Hepatocyte (in vitro differentiated cells): ENCODE results near the gene WDR59. TPM values are rescaled to one million over a fixed set of nuclear protein-coding genes. Genes with fewer than 3 reads are reported as not detected.

Experiments
- DNase-seq: peaks from one replicate; pipeline ENCODE4 v3.0.0-alpha.2; 2016; ENCODE audit warnings: low spot score
- H2AFZ ChIP-seq: fragments of 200-600 bp; sonication (generic); 2 replicates; pipeline ENCODE4 v1.6.0; 2016; ENCODE audit warnings: antibody characterized with exemption, mild to moderate bottlenecking
- H3K27ac ChIP-seq: fragments of 200-600 bp; sonication (generic); 2 replicates; pipeline ENCODE4 v1.5.1; 2016; ENCODE audit warnings: mild to moderate bottlenecking
- H3K27me3 ChIP-seq: fragments of 200-600 bp; sonication (generic); 2 replicates; pipeline ENCODE4 v1.6.1; 2016
- H3K36me3 ChIP-seq: fragments of 200-600 bp; sonication (generic); replicated peaks from 2 replicates; pipeline ENCODE4 v1.5.1; 2016; ENCODE audit warnings: low read depth; ENCODE audit not compliant: insufficient read depth
- H3K4me1 ChIP-seq: fragments of 200-600 bp; sonication (generic); 2 replicates; pipeline ENCODE4 v1.5.1; 2016; ENCODE audit warnings: mild to moderate bottlenecking, moderate library complexity; ENCODE audit not compliant: insufficient read depth
- H3K4me2 ChIP-seq: fragments of 200-600 bp; sonication (generic); 2 replicates; pipeline ENCODE4 v1.6.0; 2016
- H3K4me3 ChIP-seq: fragments of 200-600 bp; sonication (generic); 2 replicates; pipeline ENCODE4 v1.5.1; 2016; ENCODE audit warnings: mild to moderate bottlenecking
- H3K79me2 ChIP-seq: fragments of 200-600 bp; sonication (generic); 2 replicates; pipeline ENCODE4 v1.6.0; 2017; ENCODE audit warnings: mild to moderate bottlenecking
- H3K9me2 ChIP-seq: fragments of 200-600 bp; sonication (generic); replicated peaks from 2 replicates; pipeline ENCODE4 v1.6.0; 2017; ENCODE audit warnings: mild to moderate bottlenecking; ENCODE audit not compliant: insufficient read depth
- H3K9me3 ChIP-seq: fragments of 200-600 bp; sonication (generic); 2 replicates; pipeline ENCODE4 v1.5.1; 2016; ENCODE audit warnings: low read depth, mild to moderate bottlenecking
- H4K20me1 ChIP-seq: fragments of 200-600 bp; sonication (generic); 2 replicates; pipeline ENCODE4 v1.6.0; 2016; ENCODE audit warnings: mild to moderate bottlenecking; ENCODE audit not compliant: insufficient read depth, poor library complexity, severe bottlenecking
- CTCF ChIP-seq: fragments of 200-600 bp; sonication (generic); IDR thresholded peaks from 2 replicates; pipeline ENCODE4 v1.5.1; 2016; ENCODE audit warnings: antibody characterized with exemption, mild to moderate bottlenecking; ENCODE audit not compliant: poor library complexity
- EZH2 ChIP-seq: fragments of 200-600 bp; sonication (generic); IDR thresholded peaks from 2 replicates; pipeline ENCODE4 v1.6.1; 2016; ENCODE audit warnings: antibody characterized with exemption, mild to moderate bottlenecking, borderline replicate concordance
- EZH2phosphoT487 ChIP-seq: fragments of 200-600 bp; sonication (generic); IDR thresholded peaks from one replicate; pipeline ENCODE4 v1.6.1; 2018; ENCODE audit warnings: antibody characterized with exemption, mild to moderate bottlenecking, low read depth, moderate library complexity; ENCODE audit not compliant: unreplicated experiment, severe bottlenecking
- WGBS: methylation state at CpG from one replicate; pipeline ENCODE4 v1.1.6; 2016; ENCODE audit warnings: low lambda C conversion rate; ENCODE audit errors: missing lambda C conversion rate; 5-methylcytosine and 5-hydroxymethylcytosine counted together
- polyA plus RNA-seq: library from polyadenylated mRNA; unstranded; fragments of >200 nt; fragmentation: Nextera tagmentation; extraction: Ambion mirVana; gene quantifications from 2 replicates; pipeline ENCODE4 v1.2.1, GENCODE V29; 2016
- total RNA-seq: library from RNA; depleted of rRNA; stranded (reverse); fragments of >200 nt; gene quantifications from 2 replicates; pipeline ENCODE4 v1.2.3, GENCODE V29; 2014

WDR59 gene
- total and polyA plus RNA-seq, 2 experiments from 2014 or later: 32.8 to 35.7 TPM

- Histone ChIP-seq H3K9me2 (no peaks in the 10 kb centered on the region), H3K27me3 (no peaks in the 10 kb centered on the region), H2AFZ (no peak overlapping the region), H3K4me1 (peaks cover 5% of the 10 kb centered on the region), H3K27ac (no peak overlapping the region), H3K4me3 (no peak overlapping the region), H3K9me3 (peaks cover 14% of the 10 kb centered on the region), H4K20me1 (peaks cover 7% of the 10 kb centered on the region), H3K36me3 (no peaks in the 10 kb centered on the region), H3K4me2 (no peak overlapping the region), H3K79me2 (peaks cover 95% of the 10 kb centered on the region)
- no peak for DNase-seq
- TF ChIP-seq EZH2: no peak
- TF ChIP-seq CTCF: no peak
- no peak for TF ChIP-seq EZH2phosphoT487
- 100% methylated on average over 1 of the region's 1 CpG for WGBS
These were observed 36.5 kb upstream of the WDR59 start for GRCh38 chr16:75021410-75021809.

GRCh38 chr16:75019586-75019985 is 34.7 kb upstream of the WDR59 start:
- Histone ChIP-seq H2AFZ (no peak overlapping the region), H3K4me1 (peaks cover 3% of the 10 kb centered on the region), H3K9me2 (no peaks in the 10 kb centered on the region), H3K4me3 (no peak overlapping the region), H3K9me3 (peaks cover 14% of the 10 kb centered on the region), H3K27me3 (no peaks in the 10 kb centered on the region), H3K4me2 (no peak overlapping the region), H4K20me1 (peaks cover 4% of the 10 kb centered on the region), H3K27ac (no peak overlapping the region), H3K79me2 (peaks cover 100% of the 10 kb centered on the region), H3K36me3 (no peaks in the 10 kb centered on the region)
- DNase-seq: no peak
- over 99% methylated on average over 7 of the region's 7 CpGs for WGBS
- TF ChIP-seq EZH2phosphoT487 (no peak), CTCF (no peak)

- Histone ChIP-seq H3K9me3 (peaks cover 14% of the 10 kb centered on the region), H4K20me1 (peaks cover 7% of the 10 kb centered on the region), H3K4me1 (no peaks in the 10 kb centered on the region), H3K4me2 (no peak overlapping the region), H3K79me2 (peaks cover 100% of the 10 kb centered on the region), H2AFZ (no peak overlapping the region), H3K27ac (no peak overlapping the region), H3K27me3 (no peaks in the 10 kb centered on the region), H3K4me3 (no peak overlapping the region), H3K9me2 (no peaks in the 10 kb centered on the region), H3K36me3 (no peaks in the 10 kb centered on the region)
- 88% methylated on average over 8 of the region's 8 CpGs for WGBS
- no peak for DNase-seq
- no peak for TF ChIP-seq EZH2
- no peak for TF ChIP-seq CTCF
- TF ChIP-seq EZH2phosphoT487: no peak
These were observed 34.1 kb upstream of the WDR59 start for GRCh38 chr16:75019007-75019406.
